Measurements from ENCODE around the gene SCLY.

DNA sequence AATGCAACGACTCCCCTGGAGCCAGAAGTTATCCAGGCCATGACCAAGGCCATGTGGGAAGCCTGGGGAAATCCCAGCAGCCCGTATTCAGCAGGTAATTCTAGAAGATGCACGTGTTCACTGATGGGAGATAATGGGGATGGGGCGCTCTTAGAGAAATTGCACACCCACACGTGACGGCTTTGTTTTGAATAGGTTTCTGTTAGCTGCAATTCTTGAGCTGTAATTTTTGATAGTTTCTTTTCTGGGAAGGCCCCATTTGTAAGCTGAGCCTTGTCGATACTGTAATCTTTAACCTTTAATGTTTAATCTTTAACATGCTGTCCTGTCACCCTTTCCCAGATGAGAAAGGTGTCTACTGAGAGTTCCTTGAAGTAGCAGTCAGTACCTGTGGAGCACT is 3.6 kb downstream of the SCLY start:
- TF ChIP-seq SRF (IDR thresholded peaks at IDR 0.05; ENCODE audit: low read depth): no peak
- TF ChIP-seq, protein P1, sequence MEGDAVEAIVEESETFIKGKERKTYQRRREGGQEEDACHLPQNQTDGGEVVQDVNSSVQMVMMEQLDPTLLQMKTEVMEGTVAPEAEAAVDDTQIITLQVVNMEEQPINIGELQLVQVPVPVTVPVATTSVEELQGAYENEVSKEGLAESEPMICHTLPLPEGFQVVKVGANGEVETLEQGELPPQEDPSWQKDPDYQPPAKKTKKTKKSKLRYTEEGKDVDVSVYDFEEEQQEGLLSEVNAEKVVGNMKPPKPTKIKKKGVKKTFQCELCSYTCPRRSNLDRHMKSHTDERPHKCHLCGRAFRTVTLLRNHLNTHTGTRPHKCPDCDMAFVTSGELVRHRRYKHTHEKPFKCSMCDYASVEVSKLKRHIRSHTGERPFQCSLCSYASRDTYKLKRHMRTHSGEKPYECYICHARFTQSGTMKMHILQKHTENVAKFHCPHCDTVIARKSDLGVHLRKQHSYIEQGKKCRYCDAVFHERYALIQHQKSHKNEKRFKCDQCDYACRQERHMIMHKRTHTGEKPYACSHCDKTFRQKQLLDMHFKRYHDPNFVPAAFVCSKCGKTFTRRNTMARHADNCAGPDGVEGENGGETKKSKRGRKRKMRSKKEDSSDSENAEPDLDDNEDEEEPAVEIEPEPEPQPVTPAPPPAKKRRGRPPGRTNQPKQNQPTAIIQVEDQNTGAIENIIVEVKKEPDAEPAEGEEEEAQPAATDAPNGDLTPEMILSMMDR (IDR thresholded peaks at IDR 0.05 in 2 of 3, conservative IDR thresholded peaks at IDR 0.05 in 1 of 3; ENCODE audit: borderline replicate concordance in 1 of 3, insufficient read depth in 1 of 3, low read depth in 2 of 3, low read length in 2 of 3): no peak
- TF ChIP-seq SP1 (IDR thresholded peaks at IDR 0.05; ENCODE audit: low read depth): no peak
- no peak for TF ChIP-seq YY1 (IDR thresholded peaks at IDR 0.05; ENCODE audit: extremely low read depth, insufficient replicate concordance, low read depth, low read length)
- TF ChIP-seq POLR2A (IDR thresholded peaks at IDR 0.05; ENCODE audit: borderline replicate concordance, extremely low read depth, insufficient read depth, insufficient read length): no peak
- no peak for TF ChIP-seq SIN3A (IDR thresholded peaks at IDR 0.05; ENCODE audit: low read depth)
- TF ChIP-seq, protein P2, sequence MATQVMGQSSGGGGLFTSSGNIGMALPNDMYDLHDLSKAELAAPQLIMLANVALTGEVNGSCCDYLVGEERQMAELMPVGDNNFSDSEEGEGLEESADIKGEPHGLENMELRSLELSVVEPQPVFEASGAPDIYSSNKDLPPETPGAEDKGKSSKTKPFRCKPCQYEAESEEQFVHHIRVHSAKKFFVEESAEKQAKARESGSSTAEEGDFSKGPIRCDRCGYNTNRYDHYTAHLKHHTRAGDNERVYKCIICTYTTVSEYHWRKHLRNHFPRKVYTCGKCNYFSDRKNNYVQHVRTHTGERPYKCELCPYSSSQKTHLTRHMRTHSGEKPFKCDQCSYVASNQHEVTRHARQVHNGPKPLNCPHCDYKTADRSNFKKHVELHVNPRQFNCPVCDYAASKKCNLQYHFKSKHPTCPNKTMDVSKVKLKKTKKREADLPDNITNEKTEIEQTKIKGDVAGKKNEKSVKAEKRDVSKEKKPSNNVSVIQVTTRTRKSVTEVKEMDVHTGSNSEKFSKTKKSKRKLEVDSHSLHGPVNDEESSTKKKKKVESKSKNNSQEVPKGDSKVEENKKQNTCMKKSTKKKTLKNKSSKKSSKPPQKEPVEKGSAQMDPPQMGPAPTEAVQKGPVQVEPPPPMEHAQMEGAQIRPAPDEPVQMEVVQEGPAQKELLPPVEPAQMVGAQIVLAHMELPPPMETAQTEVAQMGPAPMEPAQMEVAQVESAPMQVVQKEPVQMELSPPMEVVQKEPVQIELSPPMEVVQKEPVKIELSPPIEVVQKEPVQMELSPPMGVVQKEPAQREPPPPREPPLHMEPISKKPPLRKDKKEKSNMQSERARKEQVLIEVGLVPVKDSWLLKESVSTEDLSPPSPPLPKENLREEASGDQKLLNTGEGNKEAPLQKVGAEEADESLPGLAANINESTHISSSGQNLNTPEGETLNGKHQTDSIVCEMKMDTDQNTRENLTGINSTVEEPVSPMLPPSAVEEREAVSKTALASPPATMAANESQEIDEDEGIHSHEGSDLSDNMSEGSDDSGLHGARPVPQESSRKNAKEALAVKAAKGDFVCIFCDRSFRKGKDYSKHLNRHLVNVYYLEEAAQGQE (IDR thresholded peaks at IDR 0.05; ENCODE audit: low read depth): no peak
- no peak for TF ChIP-seq EZH2 (IDR thresholded peaks at IDR 0.05)
- TF ChIP-seq, protein P3, sequence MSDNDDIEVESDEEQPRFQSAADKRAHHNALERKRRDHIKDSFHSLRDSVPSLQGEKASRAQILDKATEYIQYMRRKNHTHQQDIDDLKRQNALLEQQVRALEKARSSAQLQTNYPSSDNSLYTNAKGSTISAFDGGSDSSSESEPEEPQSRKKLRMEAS (IDR thresholded peaks at IDR 0.05): no peak
- TF ChIP-seq JUND (IDR thresholded peaks at IDR 0.05): no peak
- no peak for TF ChIP-seq POLR2AphosphoS5 (IDR thresholded peaks at IDR 0.05; ENCODE audit: low read depth, low read length)
- TF ChIP-seq ZNF274 (IDR thresholded peaks at IDR 0.05; ENCODE audit: low read depth, low read length): no peak
- no peak for TF ChIP-seq CEBPB (IDR thresholded peaks at IDR 0.05; ENCODE audit: low read depth)
- no peak for TF ChIP-seq ELF1 (IDR thresholded peaks at IDR 0.05; ENCODE audit: borderline replicate concordance, low read depth)
